IMR-90 (cell line): Measurements from ENCODE around the gene LINGO4. TPM values are rescaled to one million over a fixed set of nuclear protein-coding genes. Genes with fewer than 3 reads are reported as not detected.

Experiments used
- ATAC-seq: fragments of 200-7000 bp; cut with Tn5 transposase; 2 replicates; pipeline ENCODE4 v1.9.1; 2020; ENCODE audit warnings: low read depth, mild to moderate bottlenecking, moderate library complexity
- BruUV-seq: library from RNA; stranded (reverse); fragments of 400-500 nt; replicated peaks from 2 replicates; lab custom pipeline; 2021; lab: Mats Ljungman, UMichigan
- CTCF ChIA-PET: fragments of 300-600 bp; formaldehyde crosslinking; extraction: SDS; loops from one replicate; lab custom pipeline; 2021; ENCODE audit warnings: antibody characterized with exemption; lab: Yijun Ruan, JAX
- POLR2A ChIA-PET: fragments of 300-600 bp; sonication (Branson Sonifier 250); formaldehyde crosslinking; loops from one replicate; lab custom pipeline; 2022; ENCODE audit warnings: antibody characterized with exemption; ENCODE audit not compliant: unreplicated experiment; lab: Charles Lee
- DNase-seq: peaks from one replicate; pipeline ENCODE4 v3.0.0; 2013
- H2AFZ ChIP-seq: replicated peaks from 2 replicates; pipeline ENCODE3; 2013; ENCODE audit warnings: low read length, mild to moderate bottlenecking; ENCODE audit not compliant: poor library complexity
- H2AK5ac ChIP-seq: 2 replicates; pipeline ENCODE4 v1.6.1; 2013; ENCODE audit warnings: low read depth, low read length, inconsistent platforms
- H2AK9ac ChIP-seq: replicated peaks from 2 replicates; pipeline ENCODE3; 2013; ENCODE audit warnings: mild to moderate bottlenecking, low read depth, low read length, moderate library complexity; ENCODE audit not compliant: poor library complexity
- H2BK120ac ChIP-seq: 2 replicates; pipeline ENCODE4 v1.6.1; 2013; ENCODE audit warnings: low read depth, low read length, inconsistent platforms
- H2BK15ac ChIP-seq: 3 replicates; pipeline ENCODE4 v1.6.1; 2013; ENCODE audit warnings: low read depth, low read length, inconsistent platforms
- H2BK20ac ChIP-seq: 2 replicates; pipeline ENCODE4 v1.6.1; 2013; ENCODE audit warnings: low read depth, mild to moderate bottlenecking, inconsistent platforms, low read length, moderate library complexity
- H2BK5ac ChIP-seq: 2 replicates; pipeline ENCODE4 v1.6.1; 2013; ENCODE audit warnings: mild to moderate bottlenecking, low read depth, low read length, inconsistent platforms; ENCODE audit not compliant: poor library complexity, severe bottlenecking
- H3K14ac ChIP-seq: replicated peaks from 2 replicates; pipeline ENCODE4 v1.6.1; 2013; ENCODE audit warnings: low read depth, low read length, inconsistent platforms
- H3K18ac ChIP-seq: 2 replicates; pipeline ENCODE4 v1.6.1; 2013; ENCODE audit warnings: low read depth, low read length, control low read depth
- H3K23ac ChIP-seq: 2 replicates; pipeline ENCODE4 v1.6.1; 2013; ENCODE audit warnings: low read depth, low read length, inconsistent platforms
- H3K27ac ChIP-seq: 2 replicates; pipeline ENCODE4 v1.5.1; 2013; ENCODE audit warnings: mild to moderate bottlenecking, control low read depth, low read length; ENCODE audit not compliant: insufficient read depth
- H3K27me3 ChIP-seq: 2 replicates; pipeline ENCODE4 v1.6.1; 2013; ENCODE audit warnings: low read length; ENCODE audit not compliant: control insufficient read depth, insufficient read depth
- H3K36me3 ChIP-seq: 2 replicates; pipeline ENCODE4 v1.6.1; 2013; ENCODE audit warnings: low read length, mixed read lengths; ENCODE audit not compliant: control insufficient read depth, insufficient read depth
- H3K4ac ChIP-seq: 2 replicates; pipeline ENCODE4 v1.6.1; 2013; ENCODE audit warnings: low read depth, low read length, inconsistent platforms
- H3K4me1 ChIP-seq: 2 replicates; pipeline ENCODE4 v1.6.1; 2013; ENCODE audit warnings: low read length, mixed read lengths; ENCODE audit not compliant: control insufficient read depth, insufficient read depth
- H3K4me2 ChIP-seq: 2 replicates; pipeline ENCODE4 v1.6.1; 2013; ENCODE audit warnings: low read depth, mild to moderate bottlenecking, control low read depth, low read length, moderate library complexity
- H3K4me3 ChIP-seq: 2 replicates; pipeline ENCODE4 v1.5.1; 2013; ENCODE audit warnings: low read depth, mild to moderate bottlenecking, control low read depth, low read length, moderate library complexity; ENCODE audit not compliant: insufficient read depth
- H3K56ac ChIP-seq: 2 replicates; pipeline ENCODE4 v1.6.1; 2013; ENCODE audit warnings: low read length, inconsistent platforms; ENCODE audit not compliant: insufficient read depth; ENCODE audit errors: extremely low read depth
- H3K79me1 ChIP-seq, 2 experiments: 2 replicates each; pipeline ENCODE4 v1.6.1; 2013; ENCODE audit warnings: low read length in 2 of 2, inconsistent platforms in 1 of 2, low read depth in 1 of 2
- H3K9ac ChIP-seq: 2 replicates; pipeline ENCODE4 v1.6.1; 2013; ENCODE audit warnings: low read depth, low read length, control low read depth
- H3K9me1 ChIP-seq: 2 replicates; pipeline ENCODE4 v1.6.1; 2013; ENCODE audit warnings: low read length, inconsistent platforms; ENCODE audit not compliant: insufficient read depth
- H3K9me3 ChIP-seq: 2 replicates; pipeline ENCODE4 v1.6.1; 2013; ENCODE audit warnings: low read length; ENCODE audit not compliant: control insufficient read depth, insufficient read depth
- H4K20me1 ChIP-seq: 2 replicates; pipeline ENCODE4 v1.6.1; 2013; ENCODE audit warnings: low read length, inconsistent platforms; ENCODE audit not compliant: insufficient read depth
- H4K5ac ChIP-seq: 2 replicates; pipeline ENCODE4 v1.6.1; 2013; ENCODE audit warnings: mild to moderate bottlenecking, low read depth, low read length, control low read depth
- H4K8ac ChIP-seq, 2 experiments: 2 replicates each; pipeline ENCODE4 v1.6.1; 2013; ENCODE audit warnings: low read depth in 2 of 2, low read length in 2 of 2, control low read depth in 1 of 2, inconsistent platforms in 1 of 2
- H4K91ac ChIP-seq: 2 replicates; pipeline ENCODE4 v1.6.1; 2013; ENCODE audit warnings: low read depth, low read length, inconsistent platforms; ENCODE audit not compliant: insufficient read depth
- BHLHE40 ChIP-seq: fragments of 150-350 bp; IDR thresholded peaks from 2 replicates; pipeline ENCODE4 v1.6.1; 2016; ENCODE audit warnings: mild to moderate bottlenecking, low read depth, low read length
- CEBPB ChIP-seq: IDR thresholded peaks from 2 replicates; pipeline ENCODE4 v1.6.1; 2012; ENCODE audit warnings: low read depth, low read length, improper control_type of control experiment
- CHD1 ChIP-seq: IDR thresholded peaks from 2 replicates; pipeline ENCODE4 v1.6.1; 2012; ENCODE audit warnings: low read depth, low read length, improper control_type of control experiment
- CTCF ChIP-seq: conservative IDR thresholded peaks from 2 replicates; pipeline ENCODE4 v1.5.1; 2012; ENCODE audit warnings: mild to moderate bottlenecking, low read depth, low read length, improper control_type of control experiment
- ELK1 ChIP-seq: fragments of 150-350 bp; IDR thresholded peaks from 2 replicates; pipeline ENCODE4 v1.6.1; 2016; ENCODE audit warnings: low read depth, mild to moderate bottlenecking, low read length, moderate library complexity, borderline replicate concordance
- FOS ChIP-seq: fragments of 150-350 bp; IDR thresholded peaks from 2 replicates; pipeline ENCODE4 v1.6.1; 2016; ENCODE audit warnings: low read depth, low read length
- MAFK ChIP-seq: IDR thresholded peaks from 2 replicates; pipeline ENCODE4 v1.6.1; 2012; ENCODE audit warnings: low read depth, low read length, improper control_type of control experiment
- MAZ ChIP-seq: IDR thresholded peaks from 2 replicates; pipeline ENCODE4 v1.6.1; 2012; ENCODE audit warnings: low read depth, mild to moderate bottlenecking, low read length, improper control_type of control experiment, moderate library complexity, borderline replicate concordance
- MXI1 ChIP-seq: IDR thresholded peaks from 2 replicates; pipeline ENCODE4 v1.6.1; 2012; ENCODE audit warnings: low read depth, mild to moderate bottlenecking, low read length, moderate library complexity, borderline replicate concordance
- NFE2L2 ChIP-seq: fragments of 150-350 bp; IDR thresholded peaks from 2 replicates; pipeline ENCODE4 v1.6.1; 2016; ENCODE audit warnings: low read depth, mild to moderate bottlenecking, low read length
- POLR2A ChIP-seq: IDR thresholded peaks from 2 replicates; pipeline ENCODE4 v1.6.1; 2012; ENCODE audit warnings: mild to moderate bottlenecking, low read depth, low read length
- RAD21 ChIP-seq: IDR thresholded peaks from 2 replicates; pipeline ENCODE4 v1.6.1; 2012; ENCODE audit warnings: low read length, improper control_type of control experiment
- RCOR1 ChIP-seq: IDR thresholded peaks from 2 replicates; pipeline ENCODE4 v1.6.1; 2012; ENCODE audit warnings: mild to moderate bottlenecking, low read length, improper control_type of control experiment; ENCODE audit not compliant: insufficient replicate concordance
- RFX5 ChIP-seq: IDR thresholded peaks from 2 replicates; pipeline ENCODE4 v1.8.0; 2012; ENCODE audit warnings: low read depth, mild to moderate bottlenecking, low read length, moderate library complexity
- SMC3 ChIP-seq: fragments of 150-350 bp; IDR thresholded peaks from 2 replicates; pipeline ENCODE4 v1.6.1; 2016; ENCODE audit warnings: low read depth, mild to moderate bottlenecking, antibody characterized with exemption, low read length, moderate library complexity
- USF2 ChIP-seq: fragments of 150-350 bp; IDR thresholded peaks from 2 replicates; pipeline ENCODE4 v1.6.1; 2017; ENCODE audit warnings: mild to moderate bottlenecking, antibody characterized with exemption, low read length, low read depth
- WGBS, 2 experiments: methylation state at CpG; one replicate each; pipeline versions ENCODE4 v1.1.5 to v1.1.7; 2013; ENCODE audit warnings: missing lambda C conversion rate in 2 of 2; ENCODE audit not compliant: insufficient read length in 1 of 2; ENCODE audit errors: extremely low coverage in 2 of 2; 5-methylcytosine and 5-hydroxymethylcytosine counted together
- dilution Hi-C: fragments of 300-500 bp; cut with HindIII; formaldehyde crosslinking; loops from one replicate; pipeline ENCODE4 v1.14.3; 2018; ENCODE audit warnings: low sequenced_read_pairs; ENCODE audit not compliant: unreplicated experiment
- in situ Hi-C: fragments of 300-500 bp; cut with MboI; formaldehyde crosslinking; loops from 3 replicates; pipeline ENCODE4 v1.14.3; 2019; ENCODE audit warnings: low sequenced_read_pairs, inconsistent platforms, mixed read lengths
- intact Hi-C: fragments of 100-400 bp; cut with micrococcal nuclease; formaldehyde crosslinking; loops from 2 replicates; pipeline ENCODE4 v1.10.0; 2022
- polyA plus RNA-seq, 3 experiments: library from polyadenylated mRNA; depleted of rRNA; stranded (reverse); fragments of >200 nt; gene quantifications; 2 replicates each; pipeline ENCODE4 v1.2.3, GENCODE V29; 2012; ENCODE audit warnings: low replicate concordance in 1 of 3
- total RNA-seq: library from RNA; depleted of rRNA; stranded (reverse); fragments of >200 nt; gene quantifications from 2 replicates; pipeline ENCODE4 v1.2.3, GENCODE V29; 2012

The LINGO4 gene
- total and polyA plus RNA-seq, 2 of the 4 experiments (the other 2 are of a cell fraction), result not detected

GRCh38 chr1:151809290-151809984, 4.2 kb upstream of the LINGO4 start:
- no TSS peak for BruUV-seq
- DNase-seq, result no peak
- dilution Hi-C loops, result no loop called here
- ChIA-PET CTCF (no interaction called here), POLR2A (no interaction called here)
- TF ChIP-seq MAZ (no peak), POLR2A (no peak), CEBPB (no peak), ELK1 (no peak), CHD1 (no peak), NFE2L2 (no peak), USF2 (no peak), MXI1 (no peak), BHLHE40 (no peak), SMC3 (no peak), RFX5 (no peak), RAD21 (no peak), FOS (no peak), CTCF (no peak), MAFK (no peak), RCOR1 (no peak)
- H4K5ac ChIP-seq, result no peak overlapping the region
- H3K4me1 ChIP-seq, result no peaks in the 10 kb centered on the region
- H3K4me3 ChIP-seq, result no peak overlapping the region
- H2AK9ac ChIP-seq, result no peak overlapping the region
- H2BK120ac ChIP-seq, result no peak overlapping the region
- in situ Hi-C loops, result no loop called here
- no peak overlapping the region for H4K91ac ChIP-seq
- no peak overlapping the region for H3K14ac ChIP-seq
- H3K4ac ChIP-seq, result no peak overlapping the region
- H2BK5ac ChIP-seq, result no peak overlapping the region
- no peak overlapping the region for H3K4me2 ChIP-seq
- no peak overlapping the region for H3K18ac ChIP-seq
- intact Hi-C loops, result no loop called here
- H2BK15ac ChIP-seq, result no peak overlapping the region
- H3K79me1 ChIP-seq, result no peaks in the 10 kb centered on the region
- no peaks in the 10 kb centered on the region for H3K9me3 ChIP-seq
- H4K20me1 ChIP-seq, result no peaks in the 10 kb centered on the region
- H3K23ac ChIP-seq, result no peak overlapping the region
- no peak overlapping the region for H3K56ac ChIP-seq
- H2AFZ ChIP-seq, result no peak overlapping the region
- H3K9me1 ChIP-seq, result no peaks in the 10 kb centered on the region; the same call in 1 of the 2 replicates
- WGBS, 2 experiments, result 43% methylated on average over 1 of the region's 8 CpGs; no CpG with 5 or more reads in 1 of the 2 experiments
- no peaks in the 10 kb centered on the region for H3K36me3 ChIP-seq
- no peak overlapping the region for H3K9ac ChIP-seq
- H2BK20ac ChIP-seq, result no peak overlapping the region
- no peak overlapping the region for H2AK5ac ChIP-seq
- H4K8ac ChIP-seq, result no peak overlapping the region
- peaks cover 76% of the 10 kb centered on the region for H3K27me3 ChIP-seq
- ATAC-seq, result no peak
- H3K27ac ChIP-seq, result no peak overlapping the region
